Stimulated activated CD4-positive, alpha-beta T cell treated with anti-CD3 and anti-CD28 coated beads, Interleukin-1b, Interleukin-23, amount 100 ng/mL, for 4 hours (primary cell): ENCODE measurements around the gene LDLRAD4.
"Not testable (repeated sequence)": the region's sequence is repeated elsewhere in the genome, so short reads cannot be mapped to it uniquely, and the experiment has no call there.

Experiments used
- DNase-seq, 2 donors: peaks; one replicate each; pipeline ENCODE4 v3.0.0-alpha.2; 2020; ENCODE audit warnings: low read depth in 2 of 2

The LDLRAD4 gene

DNA sequence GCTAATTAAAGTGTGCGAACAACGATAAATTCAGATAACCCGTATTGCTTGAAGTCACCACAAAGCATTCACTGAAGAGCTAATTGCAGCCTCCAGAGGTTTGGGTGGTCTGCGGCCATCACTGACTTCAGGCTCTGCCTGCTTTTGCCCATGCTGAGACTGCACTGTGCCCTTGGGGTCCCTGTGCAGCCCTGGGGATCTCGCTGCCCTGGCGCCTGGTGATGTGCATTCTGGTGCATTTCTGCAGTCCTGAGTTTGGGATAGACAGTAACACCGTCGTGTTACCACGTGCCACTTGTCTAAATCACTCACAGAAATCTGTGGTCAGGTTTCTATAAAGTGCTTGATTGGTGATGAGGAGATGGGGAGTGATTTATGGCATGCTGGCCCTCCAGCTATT, 27.6 kb downstream of the LDLRAD4 start:
- DNase-seq, result no peak

DNA sequence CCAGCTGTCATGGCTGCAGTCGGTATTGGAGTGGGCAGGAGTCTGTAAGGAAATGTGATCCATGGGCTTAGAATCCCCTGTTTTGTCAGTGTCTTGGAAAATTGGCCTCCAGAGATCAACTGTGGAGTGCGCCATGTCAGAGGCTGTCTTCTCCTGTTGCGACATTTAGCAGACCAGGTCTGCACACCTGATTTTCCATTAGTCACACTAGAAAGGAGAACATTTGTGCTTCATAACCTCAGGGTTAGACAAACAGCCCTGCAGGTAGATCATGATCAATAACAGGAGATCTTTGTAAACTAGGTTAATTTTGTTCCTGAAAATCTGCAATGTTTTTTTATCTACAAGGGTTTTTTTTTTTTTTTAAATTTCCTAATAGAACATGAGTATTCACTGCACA, 28.0 kb downstream of the LDLRAD4 start:
- no peak for DNase-seq

DNA sequence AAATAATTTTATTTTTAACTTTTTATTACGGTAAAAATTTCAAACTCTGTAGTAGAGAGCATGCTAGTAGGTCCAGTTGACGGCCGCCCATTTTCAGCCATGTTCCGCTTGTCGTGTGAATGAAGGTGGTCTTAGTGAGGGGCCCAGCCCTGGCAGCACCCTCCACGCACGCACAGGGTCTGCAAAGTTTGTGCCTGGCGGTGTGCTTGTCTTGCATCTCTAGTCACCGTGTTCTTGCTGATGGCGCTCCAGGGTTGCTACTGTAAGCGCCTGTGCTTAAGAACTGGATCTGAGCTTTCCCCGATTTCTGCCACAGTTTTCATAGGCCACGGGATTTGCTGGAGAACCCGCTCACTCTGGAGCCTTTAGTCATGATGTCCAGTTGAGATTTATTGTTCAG, 28.9 kb downstream of the LDLRAD4 start:
- DNase-seq, result no peak

DNA sequence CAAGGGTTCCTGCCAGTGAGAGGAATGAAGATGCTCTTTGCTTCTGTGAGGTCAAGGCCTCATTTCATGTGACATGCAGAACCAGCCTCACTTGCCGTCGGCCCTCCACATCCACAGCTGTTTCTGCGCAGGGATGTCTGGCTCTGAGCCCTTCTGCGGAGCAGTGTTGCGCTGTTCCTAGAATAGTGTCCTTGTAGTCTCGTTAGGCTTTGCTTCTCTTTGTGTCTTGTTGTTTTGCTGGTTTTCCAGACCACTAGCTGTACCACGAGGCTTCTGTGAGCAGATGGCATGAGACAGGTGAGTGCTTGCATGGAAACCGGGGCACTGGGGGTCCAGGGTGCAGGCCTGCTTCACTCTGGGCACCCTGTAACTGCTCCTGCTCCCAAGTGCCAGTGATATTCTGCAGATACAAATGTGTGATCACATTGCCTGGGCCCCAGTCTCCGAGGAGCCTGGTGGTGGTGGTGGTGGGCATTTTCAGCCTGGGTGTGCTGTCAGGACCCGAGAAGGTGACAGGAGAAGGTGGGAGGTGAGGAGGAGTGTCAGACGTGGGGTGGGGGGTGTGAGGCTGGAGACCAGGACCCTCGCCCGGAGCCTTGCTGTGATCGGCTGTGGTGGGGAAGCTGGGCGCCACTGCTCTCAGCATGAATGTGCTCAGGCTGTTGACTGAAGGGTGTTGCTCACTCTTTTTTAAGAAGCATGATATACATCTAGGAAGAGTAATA, 34.3 kb downstream of the LDLRAD4 start:
- DNase-seq, result no peak

DNA sequence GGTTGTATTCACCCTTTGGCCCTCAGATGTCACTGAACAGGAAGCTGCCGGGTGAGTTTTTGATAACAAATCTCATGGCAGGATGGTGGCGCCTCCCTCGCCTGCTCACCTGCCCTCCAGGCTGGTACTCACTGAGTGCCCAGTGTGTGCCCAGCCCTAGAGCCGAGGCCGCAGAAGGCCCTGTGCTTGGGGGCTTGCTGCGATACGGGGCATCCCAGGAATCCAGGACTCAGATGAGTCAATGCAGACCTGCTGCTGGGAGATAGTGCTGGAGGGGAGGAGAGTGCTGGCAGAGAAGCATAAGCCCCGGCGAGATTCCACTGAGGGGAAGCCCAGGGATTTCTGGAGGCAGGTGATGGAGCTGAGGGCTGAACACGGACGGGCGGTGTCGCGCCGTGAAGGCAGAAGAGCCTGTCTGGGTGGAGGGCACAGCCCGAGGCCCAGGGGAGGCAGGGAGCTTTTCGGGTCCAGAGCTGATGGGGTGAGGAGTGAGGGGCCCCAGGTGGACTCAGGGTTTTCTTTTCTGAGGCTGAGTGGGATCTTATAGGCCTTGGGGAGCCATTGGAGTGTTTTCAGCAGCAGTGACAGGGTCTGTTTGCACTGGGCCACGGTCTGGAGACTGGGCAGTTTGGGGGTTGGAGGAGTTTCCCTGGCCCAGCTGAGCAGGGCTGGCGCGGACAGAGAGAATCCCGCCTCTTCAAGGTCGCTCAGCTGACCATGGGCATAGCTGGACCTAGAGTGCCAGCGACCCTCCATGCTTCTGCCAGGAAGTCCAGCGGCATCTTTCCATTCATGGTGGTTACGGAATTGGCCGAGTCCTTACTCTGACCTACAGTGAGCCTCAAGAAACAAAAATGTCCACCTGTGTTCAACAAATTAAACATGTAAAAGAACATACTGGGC, 35.5 kb downstream of the LDLRAD4 start:
- no peak for DNase-seq

DNA sequence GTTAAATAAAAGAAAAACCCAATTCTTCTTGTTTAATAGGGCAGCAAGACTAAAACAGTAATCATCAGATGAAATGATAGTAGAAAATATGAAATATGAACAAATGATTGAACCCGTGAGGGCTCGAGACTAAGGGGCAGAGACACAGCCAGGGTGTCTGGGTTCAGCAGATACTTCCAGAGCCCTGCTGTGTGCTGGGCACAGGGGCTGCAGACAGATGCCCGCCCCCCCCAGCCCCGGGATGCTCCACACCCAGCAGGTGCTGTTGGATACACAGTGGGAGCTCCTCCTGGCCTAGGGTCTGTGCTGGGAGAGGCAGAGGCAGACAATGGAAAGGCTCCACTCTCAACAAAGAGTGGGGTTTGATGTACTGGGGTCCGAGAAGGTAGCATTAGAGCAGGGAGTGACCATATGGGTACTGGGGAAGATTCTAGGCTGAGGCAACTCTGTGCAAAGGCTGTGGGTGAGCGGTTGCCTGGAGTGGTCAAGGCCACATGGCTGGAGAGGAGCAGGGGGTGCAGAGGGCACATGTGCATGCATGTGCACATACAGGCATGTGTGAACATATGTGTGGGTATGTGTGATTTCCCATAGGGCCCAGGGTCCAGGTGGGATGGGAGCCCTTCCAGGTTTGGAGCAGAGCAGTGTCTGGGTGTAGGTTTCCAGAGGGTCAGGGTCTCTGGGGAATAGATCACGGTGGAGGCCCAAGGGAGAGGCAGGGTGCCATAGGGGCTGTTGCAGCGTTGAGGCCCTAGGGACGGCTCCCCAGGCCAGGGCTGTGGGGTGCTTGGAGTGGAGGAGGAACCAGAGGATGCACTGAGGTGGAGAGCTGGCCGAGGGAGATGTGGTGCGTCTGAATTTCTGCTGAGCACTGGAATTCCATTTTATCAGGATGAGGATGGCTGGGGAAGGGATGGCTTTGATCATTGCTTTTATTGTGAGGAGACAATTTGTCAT, 36.7 kb downstream of the LDLRAD4 start:
- no peak for DNase-seq

DNA sequence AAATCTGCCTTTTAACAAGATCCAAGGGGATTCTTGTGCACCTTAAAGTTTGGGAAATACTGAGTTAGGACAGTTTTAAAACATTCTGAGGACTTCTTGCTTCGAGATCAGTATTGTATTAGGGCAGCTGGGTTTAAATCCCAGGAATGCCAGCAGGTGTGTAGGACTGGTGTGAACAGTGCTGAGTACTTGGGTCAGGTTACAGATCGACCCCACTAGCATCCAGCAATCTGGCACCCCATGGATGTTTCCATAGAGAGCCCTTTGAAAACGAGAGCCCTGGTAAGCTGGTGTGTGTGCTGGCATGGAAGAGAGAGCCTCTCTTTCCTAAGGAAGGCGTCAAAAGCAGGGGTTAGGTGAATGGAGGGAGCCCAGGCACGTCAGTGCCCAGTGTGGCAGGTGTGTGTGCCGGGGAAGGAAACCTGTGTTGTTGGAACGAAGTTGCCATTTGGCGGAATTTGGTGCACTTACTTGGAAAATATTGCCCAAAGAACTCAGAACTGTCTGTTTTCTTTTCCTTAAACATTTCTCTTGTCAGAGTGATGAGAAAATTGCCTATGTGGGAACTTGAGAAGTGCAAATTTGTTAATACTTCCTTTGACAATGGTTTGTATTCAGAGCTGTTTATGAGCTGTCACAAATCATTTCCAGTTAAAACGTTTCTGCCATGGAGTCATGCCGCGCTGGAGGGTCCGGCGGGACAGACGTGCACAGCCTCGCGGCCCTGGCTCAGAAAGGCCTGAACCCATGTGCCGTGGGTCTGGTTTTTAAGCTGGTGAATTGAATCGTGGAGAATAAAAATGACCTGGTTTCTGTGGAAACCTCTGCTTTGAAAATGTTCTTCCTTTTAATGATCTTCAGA, 38.1 kb downstream of the LDLRAD4 start:
- DNase-seq, result no peak

DNA sequence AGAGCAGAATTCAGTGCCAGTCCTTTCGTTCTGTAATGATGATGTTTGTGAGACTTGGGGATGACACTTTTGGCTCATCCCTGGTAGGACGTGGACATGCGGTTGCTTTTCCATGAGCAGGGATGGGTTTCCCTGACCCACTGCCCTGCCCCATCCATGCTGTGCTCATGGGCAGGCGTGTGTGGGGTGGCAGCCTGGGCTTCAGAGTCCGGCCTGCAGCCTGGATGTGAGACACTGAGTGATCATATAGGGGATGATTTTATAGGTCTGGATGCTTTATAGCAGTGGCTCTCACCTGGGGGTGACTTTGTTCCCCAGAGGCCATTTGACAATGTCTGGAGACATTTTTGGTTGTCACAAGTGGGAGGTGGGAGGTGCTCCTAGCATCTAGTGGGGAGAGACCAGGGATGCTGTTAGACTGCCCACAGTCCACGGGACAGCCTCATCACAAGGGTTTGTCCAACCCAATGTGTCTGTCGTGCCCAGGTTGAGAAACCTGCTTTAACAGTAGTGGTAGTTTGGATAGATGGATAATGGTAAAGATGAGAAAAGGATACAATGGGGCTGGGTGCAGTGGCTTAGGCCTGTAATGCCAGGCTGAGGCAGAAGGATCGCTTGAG, 38.9 kb downstream of the LDLRAD4 start:
- no peak for DNase-seq

DNA sequence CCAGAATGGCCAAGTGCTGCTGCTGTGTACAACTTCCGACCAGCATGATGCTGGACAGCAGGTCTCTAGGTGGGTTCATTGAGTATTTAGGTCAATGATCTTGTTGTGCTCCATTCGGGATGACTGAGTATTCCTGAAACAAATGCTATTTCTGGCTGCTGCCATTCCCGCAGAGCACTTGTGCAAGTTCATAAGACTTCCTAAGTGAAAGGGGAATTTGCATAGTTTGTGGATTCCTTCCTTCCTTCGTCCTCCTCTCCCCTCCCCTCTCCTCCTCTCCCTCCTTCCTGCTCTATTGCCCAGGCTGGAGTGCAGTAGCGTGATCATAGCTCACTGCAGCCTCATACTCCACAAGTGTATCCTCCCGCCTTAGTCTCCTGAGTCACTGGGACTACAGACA, 40.4 kb downstream of the LDLRAD4 start:
- DNase-seq, result no peak

DNA sequence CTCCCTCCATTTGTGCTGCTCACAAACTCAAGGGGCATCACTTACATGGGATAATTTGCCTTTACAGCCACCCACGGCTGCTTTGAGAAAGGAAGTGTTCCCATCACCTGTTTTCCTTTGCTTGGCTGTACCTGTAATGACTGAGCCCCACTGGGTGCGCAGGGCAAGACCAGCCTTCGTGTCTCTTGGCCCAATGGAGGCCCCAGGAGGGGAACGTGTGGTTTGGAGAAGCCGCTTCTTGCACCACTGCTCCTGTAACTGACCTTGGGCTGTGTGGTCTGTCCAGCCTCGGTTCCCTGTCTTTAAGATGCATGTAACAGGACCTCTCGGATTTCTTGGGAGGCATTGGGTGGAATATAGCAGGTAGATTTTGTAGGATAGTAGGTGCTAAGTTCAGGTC, 41.1 kb downstream of the LDLRAD4 start:
- DNase-seq, result no peak

DNA sequence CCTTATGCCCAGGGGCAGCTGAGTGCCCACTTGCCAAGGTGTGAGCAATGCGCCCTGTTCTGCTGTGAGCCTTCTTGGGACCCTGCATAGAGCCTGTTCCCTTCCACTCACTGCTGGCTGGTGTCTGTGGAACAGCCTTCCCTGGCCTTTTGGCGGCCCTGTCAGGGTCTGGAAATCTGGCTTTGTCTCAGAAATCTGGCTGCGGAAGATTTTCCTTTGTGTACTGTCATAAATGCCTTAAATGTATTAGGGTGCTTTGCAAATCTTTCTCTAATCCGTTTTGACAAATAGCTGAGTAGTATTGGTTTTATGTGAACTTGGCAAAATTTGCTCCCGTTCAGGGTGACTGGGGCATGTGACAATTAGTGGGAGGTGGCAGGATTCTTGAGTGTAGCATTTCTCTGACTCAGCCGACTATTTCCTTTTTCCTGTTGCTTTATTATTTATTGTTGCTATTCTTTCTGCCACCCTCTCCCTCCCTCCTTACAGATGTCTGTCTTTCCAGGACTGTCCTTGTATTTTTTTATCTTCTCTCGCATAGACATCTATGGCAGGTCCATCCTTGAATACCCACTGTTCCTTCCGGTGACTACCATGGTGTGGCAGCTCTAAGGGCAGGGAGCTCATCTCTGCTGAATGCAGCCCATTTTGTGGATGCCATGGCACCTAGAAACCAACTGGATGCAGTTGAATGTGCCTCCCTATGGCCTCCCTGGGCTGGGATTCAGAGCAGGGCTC, 41.8 kb downstream of the LDLRAD4 start:
- DNase-seq, result no peak

DNA sequence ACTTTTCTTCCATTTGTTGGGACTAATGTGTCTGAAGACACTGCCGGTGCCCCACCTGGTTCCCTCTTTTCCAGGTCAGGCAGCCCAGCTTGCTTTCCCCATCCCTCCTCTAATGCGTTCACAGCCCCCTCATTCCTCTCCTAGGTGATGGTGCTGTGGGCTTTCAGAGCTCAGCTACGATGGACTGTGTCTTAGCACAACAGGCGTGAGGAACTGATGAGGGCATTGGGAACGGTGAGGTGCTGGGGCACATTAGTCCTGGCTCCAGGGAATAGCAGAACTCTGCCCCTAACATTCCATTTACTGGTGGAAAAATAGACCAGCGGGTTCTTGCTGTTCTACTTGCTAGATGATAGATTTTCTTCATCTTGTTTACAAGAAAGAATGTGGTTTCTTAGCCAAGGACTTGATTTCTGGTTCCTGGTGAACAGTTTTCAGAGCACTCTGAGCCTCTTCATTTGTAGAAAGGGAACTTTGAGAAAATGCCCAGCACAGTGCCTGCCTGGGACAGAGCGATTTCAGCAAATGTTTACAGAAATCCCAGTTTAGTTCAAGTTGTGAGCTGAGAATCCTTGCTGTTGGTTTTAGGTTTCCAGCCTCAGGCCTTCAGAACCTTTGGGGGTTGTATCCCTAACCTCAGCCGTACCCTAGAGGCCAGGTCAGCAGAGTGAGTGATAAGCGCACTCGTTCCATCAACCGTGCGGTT, 42.5 kb downstream of the LDLRAD4 start:
- DNase-seq, result no peak

DNA sequence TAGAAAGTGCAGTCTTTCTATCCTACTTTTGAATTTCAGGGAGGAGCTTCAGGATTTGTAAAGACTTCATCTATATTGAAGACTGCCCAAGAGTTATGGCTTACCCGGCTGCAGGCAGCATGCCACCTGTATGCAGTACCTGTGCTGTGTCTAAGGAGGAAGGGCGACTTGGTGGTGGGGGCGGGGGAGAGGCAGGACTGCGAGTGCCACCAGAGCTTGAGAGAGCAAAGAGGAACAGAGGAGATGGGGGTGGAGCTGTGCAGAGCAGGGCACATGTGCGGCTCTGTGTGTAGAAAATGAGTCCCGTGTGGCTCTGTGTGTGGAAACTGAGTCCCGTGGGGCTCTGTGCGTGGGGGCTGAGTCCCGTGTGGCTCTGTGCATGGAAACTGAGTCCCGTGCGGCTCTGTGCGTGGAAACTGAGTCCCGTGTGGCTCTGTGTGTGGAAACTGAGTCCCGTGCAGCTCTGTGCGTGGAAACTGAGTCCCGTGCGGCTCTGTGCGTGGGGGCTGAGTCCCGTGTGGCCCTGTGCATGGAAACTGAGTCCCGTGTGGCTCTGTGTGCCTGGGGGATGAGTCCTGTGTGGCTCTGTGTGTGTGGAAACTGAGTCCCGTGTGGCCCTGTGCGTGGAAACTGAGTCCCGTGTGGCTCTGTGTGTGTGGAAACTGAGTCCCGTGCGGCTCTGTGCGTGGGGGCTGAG, 43.2 kb downstream of the LDLRAD4 start:
- DNase-seq, result no peak

DNA sequence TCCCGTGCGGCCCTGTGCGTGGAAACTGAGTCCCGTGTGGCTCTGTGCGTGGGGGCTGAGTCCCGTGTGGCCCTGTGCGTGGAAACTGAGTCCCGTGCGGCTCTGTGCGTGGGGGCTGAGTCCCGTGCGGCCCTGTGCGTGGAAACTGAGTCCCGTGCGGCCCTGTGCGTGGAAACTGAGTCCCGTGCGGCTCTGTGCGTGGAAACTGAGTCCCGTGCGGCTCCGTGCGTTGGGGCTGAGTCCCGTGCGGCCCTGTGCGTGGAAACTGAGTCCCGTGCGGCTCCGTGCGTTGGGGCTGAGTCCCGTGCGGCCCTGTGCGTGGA, 43.8 kb downstream of the LDLRAD4 start:
- not testable (repeated sequence) for DNase-seq

DNA sequence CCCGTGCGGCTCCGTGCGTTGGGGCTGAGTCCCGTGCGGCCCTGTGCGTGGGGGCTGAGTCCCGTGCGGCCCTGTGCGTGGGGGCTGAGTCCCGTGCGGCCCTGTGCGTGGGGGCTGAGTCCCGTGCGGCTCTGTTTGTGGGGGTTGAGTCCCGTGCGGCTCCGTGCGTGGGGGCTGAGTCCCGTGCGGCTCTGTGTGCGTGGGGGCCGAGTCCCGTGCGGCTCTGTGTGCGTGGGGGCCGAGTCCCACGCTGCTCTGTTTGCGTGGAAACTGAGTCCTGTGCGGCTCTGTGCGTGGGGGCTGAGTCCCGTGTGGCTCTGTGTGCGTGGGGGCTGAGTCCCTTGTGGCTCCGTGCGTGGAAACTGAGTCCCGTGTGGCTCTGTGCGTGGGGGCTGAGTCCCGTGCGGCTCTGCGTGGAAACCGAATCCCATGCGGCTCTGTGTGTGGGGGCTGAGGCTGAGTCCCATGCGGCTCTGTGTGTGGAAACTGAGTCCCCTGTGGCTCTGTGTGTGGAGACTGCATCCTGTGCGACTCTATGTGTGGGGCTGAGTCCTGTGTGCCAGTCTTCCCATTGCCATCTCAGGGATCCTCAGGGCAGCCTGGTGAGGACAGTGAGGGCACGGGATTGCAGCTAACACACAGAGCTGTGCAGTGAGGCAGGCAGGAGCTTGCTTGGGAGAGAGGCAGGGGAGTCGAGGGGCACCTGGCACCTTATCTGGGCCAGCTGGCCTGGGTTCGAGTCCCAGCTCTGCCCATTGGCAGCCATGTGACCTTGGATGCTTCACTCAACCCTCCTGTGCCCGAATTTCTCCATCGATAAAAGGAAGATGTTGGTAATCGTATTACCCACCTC, 44.5 kb downstream of the LDLRAD4 start:
- DNase-seq, result no peak

DNA sequence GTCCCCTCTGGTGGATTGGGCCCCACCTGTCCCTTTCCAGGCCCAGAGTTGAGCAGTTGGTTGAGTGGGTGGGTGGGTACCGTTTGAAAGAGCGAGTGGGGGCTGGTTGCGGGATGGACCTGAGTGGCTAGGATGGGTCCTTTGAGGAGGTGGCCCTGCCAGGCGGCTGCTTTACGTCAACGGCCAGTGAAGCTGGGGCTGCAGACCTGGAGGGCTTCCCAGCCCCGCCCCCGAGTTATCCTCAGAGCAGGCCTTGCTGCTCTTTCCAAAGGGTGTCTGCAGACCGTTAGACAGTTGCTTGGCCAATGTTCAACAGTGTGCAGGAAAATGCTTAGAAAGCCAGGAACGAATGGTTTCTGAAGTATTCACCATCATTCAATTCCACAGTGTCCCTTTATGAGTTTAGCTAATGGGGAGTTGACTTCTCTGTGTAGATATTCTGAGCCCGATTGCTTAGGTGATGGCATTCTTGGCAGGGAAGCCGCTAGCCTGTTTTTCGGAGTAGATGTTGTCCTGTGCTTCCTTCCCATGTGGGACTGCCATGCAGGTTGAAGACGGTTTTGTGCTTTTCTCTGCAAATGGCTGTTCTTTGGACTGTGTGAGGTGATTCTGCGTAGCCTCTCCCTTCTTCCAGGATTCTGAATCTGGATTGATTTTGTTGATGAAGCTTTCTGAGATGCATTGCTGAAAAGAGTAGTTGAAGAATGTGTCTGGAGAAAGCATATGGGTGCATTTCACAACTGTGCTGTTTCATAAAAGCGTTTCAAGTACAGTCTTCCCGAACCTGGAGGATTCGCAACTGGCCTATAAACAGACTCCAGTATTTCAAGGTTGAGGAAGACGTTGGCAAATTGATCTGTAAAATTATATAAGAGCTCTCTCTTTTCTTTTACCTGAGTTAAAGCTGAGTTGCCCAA, 45.8 kb downstream of the LDLRAD4 start:
- DNase-seq, result no peak
